CD14-positive monocyte (primary cell): ENCODE data around the gene DDX10. TPM values are rescaled to one million over a fixed set of nuclear protein-coding genes. Genes with fewer than 3 reads are reported as not detected.

Source experiments
- DNase-seq, 3 donors: peaks; one replicate each; pipeline ENCODE4 v3.0.0-alpha.2; 2011 to 2022
- H2AFZ ChIP-seq: 2 replicates; pipeline ENCODE4 v1.6.0; 2012; ENCODE audit warnings: mild to moderate bottlenecking, low read depth, low read length, inconsistent platforms; ENCODE audit not compliant: insufficient read depth, poor library complexity, severe bottlenecking
- H3K27ac ChIP-seq, 2 donors: 1 replicate in 1 of 2; 2 replicates in 1 of 2; pipeline ENCODE4 v1.5.1; 2012 to 2013; ENCODE audit warnings: low read length in 2 of 2, control low read depth in 1 of 2, inconsistent platforms in 1 of 2, low read depth in 1 of 2, mild to moderate bottlenecking in 1 of 2
- H3K27me3 ChIP-seq, 2 donors: one replicate each; pipeline versions ENCODE4 v1.6.0 to v1.6.1; 2011 to 2013; ENCODE audit warnings: low read length in 2 of 2; ENCODE audit not compliant: control insufficient read depth in 2 of 2, insufficient read depth in 2 of 2
- H3K36me3 ChIP-seq, 2 donors: replicated peaks in 1 of 2; 1 replicate in 1 of 2; 2 replicates in 1 of 2; pipeline versions ENCODE4 v1.5.1 to v1.6.1; 2012 to 2013; ENCODE audit warnings: low read length in 2 of 2, control low read depth in 1 of 2, inconsistent platforms in 1 of 2, mild to moderate bottlenecking in 1 of 2; ENCODE audit not compliant: insufficient read depth in 2 of 2, control insufficient read depth in 1 of 2
- H3K4me1 ChIP-seq, 2 donors: 1 replicate in 1 of 2; 2 replicates in 1 of 2; pipeline versions ENCODE4 v1.5.1 to v1.6.1; 2012 to 2013; ENCODE audit warnings: low read length in 2 of 2, control low read depth in 1 of 2, inconsistent platforms in 1 of 2, mild to moderate bottlenecking in 1 of 2, moderate library complexity in 1 of 2; ENCODE audit not compliant: insufficient read depth in 2 of 2, control insufficient read depth in 1 of 2
- H3K4me2 ChIP-seq: replicated peaks from 2 replicates; pipeline ENCODE3; 2012; ENCODE audit warnings: low read length, moderate library complexity, mild to moderate bottlenecking; ENCODE audit not compliant: poor library complexity, severe bottlenecking; ENCODE audit errors: extremely low read depth
- H3K4me3 ChIP-seq, 3 experiments: fragments of 200-600 bp in 1 of 3; sonication (generic) in 1 of 3; replicated peaks in 1 of 3; 1 replicate in 2 of 3; 2 replicates in 1 of 3; pipeline ENCODE4 v1.5.1; 2011 to 2013; ENCODE audit warnings: low read length in 3 of 3, mild to moderate bottlenecking in 3 of 3, control low read depth in 2 of 3, low read depth in 2 of 3, inconsistent platforms in 1 of 3, moderate library complexity in 1 of 3
- H3K79me2 ChIP-seq: 2 replicates; pipeline ENCODE4 v1.6.0; 2012; ENCODE audit warnings: mild to moderate bottlenecking, control low read depth, inconsistent platforms, low read length, moderate library complexity; ENCODE audit not compliant: insufficient read depth
- H3K9ac ChIP-seq: 2 replicates; pipeline ENCODE4 v1.6.0; 2017; ENCODE audit warnings: low read length, mild to moderate bottlenecking; ENCODE audit not compliant: insufficient read depth, poor library complexity, severe bottlenecking
- H3K9me3 ChIP-seq, 2 donors: replicated peaks in 1 of 2; 1 replicate in 1 of 2; 2 replicates in 1 of 2; pipeline versions ENCODE4 v1.5.1 to v1.6.1; 2012 to 2013; ENCODE audit warnings: low read length in 2 of 2, control low read depth in 1 of 2; ENCODE audit not compliant: control insufficient read depth in 1 of 2, insufficient read depth in 1 of 2
- H4K20me1 ChIP-seq: 2 replicates; pipeline ENCODE4 v1.6.0; 2012; ENCODE audit warnings: mild to moderate bottlenecking, low read length, control low read depth, moderate library complexity; ENCODE audit not compliant: insufficient read depth
- H3K27ac Mint-ChIP-seq, 7 donors: one replicate each; pipeline ENCODE4 v1.8.0; 2020; ENCODE audit warnings: mild to moderate bottlenecking in 7 of 7, mixed read lengths in 7 of 7, moderate library complexity in 6 of 7, inconsistent platforms in 2 of 7
- H3K27me3 Mint-ChIP-seq, 3 donors: one replicate each; pipeline ENCODE4 v1.8.0; 2021 to 2022; ENCODE audit warnings: low read depth in 3 of 3, mild to moderate bottlenecking in 3 of 3, mixed read lengths in 3 of 3, moderate library complexity in 3 of 3, inconsistent platforms in 1 of 3
- H3K36me3 Mint-ChIP-seq, 2 donors: one replicate each; pipeline ENCODE4 v1.8.0; 2020; ENCODE audit warnings: mixed read lengths in 2 of 2, inconsistent platforms in 1 of 2, mild to moderate bottlenecking in 1 of 2
- H3K4me1 Mint-ChIP-seq: one replicate; pipeline ENCODE4 v1.8.0; 2020; ENCODE audit warnings: mild to moderate bottlenecking, mixed read lengths
- H3K4me3 Mint-ChIP-seq, 2 donors: one replicate each; pipeline ENCODE4 v1.8.0; 2020; ENCODE audit warnings: mild to moderate bottlenecking in 2 of 2, mixed read lengths in 2 of 2, moderate library complexity in 1 of 2
- H3K9me3 Mint-ChIP-seq, 7 donors: one replicate each; pipeline ENCODE4 v1.8.0; 2020 to 2022; ENCODE audit warnings: mixed read lengths in 7 of 7, mild to moderate bottlenecking in 6 of 7, moderate library complexity in 6 of 7, inconsistent platforms in 2 of 7
- CTCF ChIP-seq: fragments of 200-600 bp; IDR thresholded peaks from one replicate; pipeline ENCODE4 v1.8.0; 2022; ENCODE audit warnings: antibody characterized with exemption, mild to moderate bottlenecking
- WGBS: methylation state at CpG from one replicate; pipeline ENCODE4 v1.1.5; 2013; ENCODE audit warnings: missing lambda C conversion rate; ENCODE audit not compliant: insufficient coverage; 5-methylcytosine and 5-hydroxymethylcytosine counted together
- intact Hi-C, 2 donors: fragments of 100-400 bp; cut with micrococcal nuclease; formaldehyde crosslinking; loops; one replicate each; pipeline versions ENCODE4 v1.15.0 to v1.15.1; 2023
- polyA plus RNA-seq, 3 donors: library from polyadenylated mRNA; depleted of rRNA in 1 of 3; unstranded in 2 of 3; stranded (reverse) in 1 of 3; fragments of 300-500 nt in 2 of 3; fragments of >200 nt in 1 of 3; fragmentation: Illumina TruSeq in 2 of 3; gene quantifications; 1 replicate in 2 of 3; 2 replicates in 1 of 3; pipeline ENCODE4 v1.2.3, GENCODE V29; 2012 to 2021

The DDX10 gene
- polyA plus RNA-seq, 3 donors: 5.0 to 6.3 (median 5.3) TPM

DNA sequence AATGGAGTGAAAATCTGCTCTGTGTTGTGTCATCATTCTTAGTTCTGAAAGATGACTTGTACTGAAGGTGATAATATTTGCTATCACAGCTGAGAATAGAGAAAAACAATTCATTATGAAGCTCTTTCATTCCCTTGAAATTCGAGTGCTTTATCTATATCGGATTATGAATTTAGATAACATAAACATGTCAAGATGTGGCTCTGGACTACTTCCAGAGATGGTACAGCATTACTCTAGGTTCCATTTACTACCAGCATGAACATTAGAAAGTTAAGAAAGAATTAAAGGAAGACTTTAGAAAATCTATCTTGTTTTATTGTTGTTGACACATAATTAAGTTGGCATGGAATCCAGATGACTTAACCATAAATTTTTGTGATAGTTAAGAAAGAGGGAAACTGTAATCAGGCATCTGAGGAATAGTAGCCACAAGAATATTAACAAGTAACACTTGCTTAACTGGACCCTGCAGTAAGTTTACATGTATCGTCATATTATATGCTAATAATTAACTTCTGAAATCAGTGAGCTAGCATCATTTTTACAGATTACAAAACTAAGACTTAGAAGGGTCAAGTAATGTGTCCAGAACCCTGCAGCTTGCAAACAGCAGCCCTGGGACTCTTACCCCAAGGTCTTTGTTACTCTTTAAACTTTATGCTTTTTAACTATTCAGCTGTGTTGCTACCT is 182.6 kb downstream of the DDX10 start:
- no peak overlapping the region for H3K27ac Mint-ChIP-seq
- H3K27ac ChIP-seq: no peak overlapping the region
- H3K4me1 ChIP-seq: no peaks in the 10 kb centered on the region
- no peaks in the 10 kb centered on the region for H3K27me3 Mint-ChIP-seq
- no peaks in the 10 kb centered on the region for H4K20me1 ChIP-seq
- H3K4me3 Mint-ChIP-seq: no peak overlapping the region
- no peak overlapping the region for H3K4me3 ChIP-seq
- H3K4me1 Mint-ChIP-seq: no peaks in the 10 kb centered on the region
- no peak overlapping the region for H2AFZ ChIP-seq
- H3K4me2 ChIP-seq: no peak overlapping the region
- H3K9me3 Mint-ChIP-seq: no peaks in the 10 kb centered on the region
- intact Hi-C loops: no loop called here
- no peak for TF ChIP-seq CTCF
- H3K36me3 ChIP-seq: peaks cover 4 to 9% of the 10 kb centered on the region in 2 donors
- H3K9me3 ChIP-seq: no peaks in the 10 kb centered on the region
- DNase-seq: no peak
- H3K36me3 Mint-ChIP-seq: peaks cover 0 to 11% of the 10 kb centered on the region in 2 donors
- H3K27me3 ChIP-seq: no peaks in the 10 kb centered on the region
- WGBS: no CpG with 5 or more reads among the region's 3 CpGs
- H3K79me2 ChIP-seq: no peaks in the 10 kb centered on the region
- H3K9ac ChIP-seq: no peak overlapping the region

- Mint-ChIP-seq H3K36me3 (peaks cover 0 to 2% of the 10 kb centered on the region in 2 donors), H3K27ac (no peak overlapping the region), H3K4me3 (no peak overlapping the region), H3K9me3 (no peaks in the 10 kb centered on the region), H3K4me1 (peaks cover 13% of the 10 kb centered on the region), H3K27me3 (no peaks in the 10 kb centered on the region)
- H4K20me1 ChIP-seq: no peaks in the 10 kb centered on the region
- no peak for TF ChIP-seq CTCF
- H3K4me3 ChIP-seq: no peak overlapping the region
- no peaks in the 10 kb centered on the region for H3K9me3 ChIP-seq
- H3K4me1 ChIP-seq: peaks cover 5 to 11% of the 10 kb centered on the region in 2 donors
- no peaks in the 10 kb centered on the region for H3K27me3 ChIP-seq
- no peak overlapping the region for H2AFZ ChIP-seq
- H3K79me2 ChIP-seq: no peaks in the 10 kb centered on the region
- no peak for DNase-seq
- H3K27ac ChIP-seq: no peak overlapping the region
- intact Hi-C loops: no loop called here
- H3K4me2 ChIP-seq: no peak overlapping the region
- peaks cover 4 to 10% of the 10 kb centered on the region in 2 donors for H3K36me3 ChIP-seq
- no peak overlapping the region for H3K9ac ChIP-seq
These were observed 186.9 kb downstream of the DDX10 start for GRCh38 chr11:108851781-108852180.
